ENCODE results near the gene MYRIP.

Gene MYRIP

DNA sequence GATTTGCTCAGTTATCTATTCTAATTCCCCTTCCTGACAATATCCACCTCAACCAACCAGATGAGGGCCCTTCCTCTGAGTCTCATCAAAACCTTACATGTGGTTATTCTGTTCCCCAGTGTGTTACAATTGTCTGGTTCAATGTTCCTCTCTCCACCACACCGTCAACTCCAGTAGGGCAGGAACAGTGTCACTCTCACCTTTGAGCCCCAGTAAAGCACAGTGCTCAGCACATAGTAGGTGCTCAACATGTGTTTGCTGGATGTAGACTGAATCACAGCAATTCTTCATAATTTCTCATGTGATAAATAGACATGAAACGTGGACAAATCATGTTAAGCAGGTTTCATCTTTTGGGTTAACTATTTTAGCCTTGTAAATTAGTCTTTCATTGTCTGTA lies 397.1 kb downstream of the MYRIP start:
- H2AFZ ChIP-seq (ENCODE audit: low read depth, low read length): no peak overlapping the region
- no peak overlapping the region for H3K4me2 ChIP-seq (ENCODE audit: low read length)
- no peak overlapping the region for H3K27ac ChIP-seq (ENCODE audit: low read length)
- no peaks in the 10 kb centered on the region for H3K27me3 ChIP-seq (ENCODE audit: low read depth, low read length)
- no peaks in the 10 kb centered on the region for H3K36me3 ChIP-seq (replicated peaks; ENCODE audit: low read depth, low read length)
- H3K4me3 ChIP-seq (ENCODE audit: low read length): no peak overlapping the region
- no peaks in the 10 kb centered on the region for H4K20me1 ChIP-seq (ENCODE audit: insufficient read depth, low read length)
- no peaks in the 10 kb centered on the region for H3K79me2 ChIP-seq (ENCODE audit: low read length)
- peaks cover 11% of the 10 kb centered on the region for H3K4me1 ChIP-seq (ENCODE audit: low read length)
- no peaks in the 10 kb centered on the region for H3K9me3 ChIP-seq (ENCODE audit: insufficient read depth, low read length)
- TF ChIP-seq, protein P1, sequence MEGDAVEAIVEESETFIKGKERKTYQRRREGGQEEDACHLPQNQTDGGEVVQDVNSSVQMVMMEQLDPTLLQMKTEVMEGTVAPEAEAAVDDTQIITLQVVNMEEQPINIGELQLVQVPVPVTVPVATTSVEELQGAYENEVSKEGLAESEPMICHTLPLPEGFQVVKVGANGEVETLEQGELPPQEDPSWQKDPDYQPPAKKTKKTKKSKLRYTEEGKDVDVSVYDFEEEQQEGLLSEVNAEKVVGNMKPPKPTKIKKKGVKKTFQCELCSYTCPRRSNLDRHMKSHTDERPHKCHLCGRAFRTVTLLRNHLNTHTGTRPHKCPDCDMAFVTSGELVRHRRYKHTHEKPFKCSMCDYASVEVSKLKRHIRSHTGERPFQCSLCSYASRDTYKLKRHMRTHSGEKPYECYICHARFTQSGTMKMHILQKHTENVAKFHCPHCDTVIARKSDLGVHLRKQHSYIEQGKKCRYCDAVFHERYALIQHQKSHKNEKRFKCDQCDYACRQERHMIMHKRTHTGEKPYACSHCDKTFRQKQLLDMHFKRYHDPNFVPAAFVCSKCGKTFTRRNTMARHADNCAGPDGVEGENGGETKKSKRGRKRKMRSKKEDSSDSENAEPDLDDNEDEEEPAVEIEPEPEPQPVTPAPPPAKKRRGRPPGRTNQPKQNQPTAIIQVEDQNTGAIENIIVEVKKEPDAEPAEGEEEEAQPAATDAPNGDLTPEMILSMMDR (IDR thresholded peaks at IDR 0.05; ENCODE audit: low read depth, low read length): no peak
- no peak for TF ChIP-seq EZH2phosphoT487 (IDR thresholded peaks at IDR 0.05; ENCODE audit: low read depth)
- no peak overlapping the region for H3K9ac ChIP-seq (ENCODE audit: low read length)

DNA sequence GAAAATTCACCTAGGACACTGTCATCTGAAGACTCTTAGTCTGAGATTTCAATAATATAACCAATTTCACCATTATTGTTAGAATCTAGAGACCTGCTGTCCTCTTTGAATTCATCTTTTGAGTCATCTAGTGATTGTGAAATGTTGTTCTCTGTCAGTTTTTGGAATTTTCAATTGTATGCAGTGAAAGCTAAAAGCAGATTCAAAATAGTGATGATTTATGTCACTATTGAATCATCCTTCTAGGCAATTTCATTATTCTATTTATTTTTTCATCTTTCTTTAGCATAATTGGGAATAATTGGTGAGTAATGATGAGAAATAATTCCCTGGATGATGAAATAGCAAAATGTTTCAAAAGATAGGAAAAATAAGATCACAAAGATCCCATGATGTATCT lies 398.4 kb downstream of the MYRIP start:
- H3K27ac ChIP-seq (ENCODE audit: low read length): no peak overlapping the region
- H2AFZ ChIP-seq (ENCODE audit: low read depth, low read length): no peak overlapping the region
- H4K20me1 ChIP-seq (ENCODE audit: insufficient read depth, low read length): no peaks in the 10 kb centered on the region
- no peak overlapping the region for H3K9ac ChIP-seq (ENCODE audit: low read length)
- peaks cover 11% of the 10 kb centered on the region for H3K4me1 ChIP-seq (ENCODE audit: low read length)
- TF ChIP-seq, protein P1 (IDR thresholded peaks at IDR 0.05; ENCODE audit: low read depth, low read length): no peak
- no peak for TF ChIP-seq EZH2phosphoT487 (IDR thresholded peaks at IDR 0.05; ENCODE audit: low read depth)
- H3K79me2 ChIP-seq (ENCODE audit: low read length): no peaks in the 10 kb centered on the region
- no peak overlapping the region for H3K4me3 ChIP-seq (ENCODE audit: low read length)
- no peak overlapping the region for H3K4me2 ChIP-seq (ENCODE audit: low read length)
- no peaks in the 10 kb centered on the region for H3K9me3 ChIP-seq (ENCODE audit: insufficient read depth, low read length)
- no peaks in the 10 kb centered on the region for H3K27me3 ChIP-seq (ENCODE audit: low read depth, low read length)
- no peaks in the 10 kb centered on the region for H3K36me3 ChIP-seq (replicated peaks; ENCODE audit: low read depth, low read length)

DNA sequence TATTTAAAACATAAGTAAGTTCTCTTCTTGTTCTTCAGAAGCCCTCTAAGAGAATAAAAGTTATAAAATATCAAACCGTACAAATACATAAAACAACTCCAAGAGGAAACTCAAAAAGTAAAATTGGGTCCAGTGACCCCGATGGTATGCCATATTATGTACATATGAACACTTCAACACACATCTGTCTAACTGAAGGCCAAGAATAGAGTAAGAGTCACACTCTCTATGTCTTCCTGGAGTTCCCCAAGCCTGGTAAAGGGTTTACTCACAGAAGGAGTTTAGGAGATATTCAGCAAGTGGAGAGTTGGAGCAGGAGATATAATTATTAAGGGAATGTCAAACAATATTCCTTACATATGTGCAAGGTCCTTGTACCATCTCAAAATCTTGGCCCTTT lies 398.8 kb downstream of the MYRIP start:
- Histone ChIP-seq H3K9ac (ENCODE audit: low read length) (no peak overlapping the region), H2AFZ (ENCODE audit: low read depth, low read length) (no peak overlapping the region), H3K4me1 (ENCODE audit: low read length) (peaks cover 11% of the 10 kb centered on the region), H4K20me1 (ENCODE audit: insufficient read depth, low read length) (no peaks in the 10 kb centered on the region), H3K4me3 (ENCODE audit: low read length) (no peak overlapping the region), H3K27me3 (ENCODE audit: low read depth, low read length) (no peaks in the 10 kb centered on the region), H3K79me2 (ENCODE audit: low read length) (no peaks in the 10 kb centered on the region), H3K9me3 (ENCODE audit: insufficient read depth, low read length) (no peaks in the 10 kb centered on the region), H3K36me3 (replicated peaks; ENCODE audit: low read depth, low read length) (no peaks in the 10 kb centered on the region), H3K4me2 (ENCODE audit: low read length) (no peak overlapping the region), H3K27ac (ENCODE audit: low read length) (no peak overlapping the region)
- TF ChIP-seq EZH2phosphoT487 (IDR thresholded peaks at IDR 0.05; ENCODE audit: low read depth): no peak
- TF ChIP-seq, protein P1 (IDR thresholded peaks at IDR 0.05; ENCODE audit: low read depth, low read length): no peak

DNA sequence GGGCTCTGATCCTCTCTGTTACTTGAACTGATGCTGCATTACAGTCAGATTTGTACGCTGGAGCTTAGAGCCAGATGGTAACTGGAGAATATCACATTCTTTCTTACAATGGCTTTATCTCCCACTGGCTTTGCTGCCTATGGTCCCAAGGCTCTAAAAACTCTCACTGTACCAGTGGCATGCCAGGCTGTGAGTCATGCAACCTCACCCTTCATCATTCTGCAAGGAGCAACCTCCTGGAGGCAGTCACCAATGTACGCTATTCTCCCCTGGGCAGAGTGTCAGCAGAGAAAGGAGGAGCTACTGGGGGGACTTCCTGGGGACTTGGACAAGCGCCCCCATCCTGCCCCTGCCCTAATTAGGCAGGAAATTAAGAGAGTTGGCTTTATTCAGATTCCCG lies 402.2 kb downstream of the MYRIP start:
- Histone ChIP-seq H3K9ac (ENCODE audit: low read length) (no peak overlapping the region), H3K9me3 (ENCODE audit: insufficient read depth, low read length) (no peaks in the 10 kb centered on the region), H3K4me1 (ENCODE audit: low read length) (peaks cover 4% of the 10 kb centered on the region; the same call in 1 of the 2 replicates), H3K27ac (ENCODE audit: low read length) (no peak overlapping the region), H2AFZ (ENCODE audit: low read depth, low read length) (no peak overlapping the region), H3K4me2 (ENCODE audit: low read length) (no peak overlapping the region), H3K27me3 (ENCODE audit: low read depth, low read length) (no peaks in the 10 kb centered on the region), H3K79me2 (ENCODE audit: low read length) (no peaks in the 10 kb centered on the region), H3K4me3 (ENCODE audit: low read length) (no peak overlapping the region), H3K36me3 (replicated peaks; ENCODE audit: low read depth, low read length) (no peaks in the 10 kb centered on the region), H4K20me1 (ENCODE audit: insufficient read depth, low read length) (no peaks in the 10 kb centered on the region)
- TF ChIP-seq, protein P1 (IDR thresholded peaks at IDR 0.05; ENCODE audit: low read depth, low read length): no peak
- no peak for TF ChIP-seq EZH2phosphoT487 (IDR thresholded peaks at IDR 0.05; ENCODE audit: low read depth)

Measured in OCI-LY3 (cell line).